GM08714 (cell line): ENCODE data around the gene ERN1.

ENCODE experiments used
- H3K4me3 ChIP-seq: fragments of 200-500 bp; sonication (Bioruptor generic); 2 replicates; pipeline ENCODE4 v1.5.1; 2014; ENCODE audit warnings: mild to moderate bottlenecking, low read length, inconsistent platforms
- ZNF274 ChIP-seq: IDR thresholded peaks from 2 replicates; pipeline ENCODE4 v1.6.1; 2012; ENCODE audit warnings: mild to moderate bottlenecking, low read depth, low read length

ERN1 gene

GRCh38 chr17:64065161-64065560 lies 64.8 kb downstream of the ERN1 start:
- no peak overlapping the region for H3K4me3 ChIP-seq

GRCh38 chr17:64064331-64064730 lies 65.6 kb downstream of the ERN1 start:
- TF ChIP-seq ZNF274, result no peak
- no peak overlapping the region for H3K4me3 ChIP-seq

More at GRCh38 chr17:64065161-64065560, 64.8 kb downstream of the ERN1 start:
- no peak for TF ChIP-seq ZNF274

- H3K4me3 ChIP-seq, result no peak overlapping the region
- TF ChIP-seq ZNF274, result no peak
These were observed 66.1 kb downstream of the ERN1 start for GRCh38 chr17:64063766-64064224.

DNA sequence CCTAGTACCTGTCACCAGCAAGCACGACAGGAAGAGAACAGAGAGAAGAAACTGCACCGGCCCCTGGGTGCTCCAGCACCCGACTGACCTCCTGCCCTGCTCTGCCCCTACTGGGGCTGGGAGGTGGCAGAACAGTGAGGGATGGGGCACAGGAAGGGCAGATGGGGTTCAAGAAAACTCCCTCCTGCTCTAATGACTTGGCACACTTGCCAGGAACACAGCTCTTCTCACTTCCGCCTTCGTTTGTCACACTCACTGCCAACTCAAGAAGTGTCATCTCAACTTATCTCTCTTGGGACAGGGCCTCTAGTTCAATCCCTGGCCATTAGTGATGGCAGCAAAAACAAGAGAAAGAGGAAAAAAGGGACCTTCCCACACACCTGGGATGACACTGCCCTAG lies 66.9 kb downstream of the ERN1 start:
- TF ChIP-seq ZNF274, result no peak
- no peak overlapping the region for H3K4me3 ChIP-seq

DNA sequence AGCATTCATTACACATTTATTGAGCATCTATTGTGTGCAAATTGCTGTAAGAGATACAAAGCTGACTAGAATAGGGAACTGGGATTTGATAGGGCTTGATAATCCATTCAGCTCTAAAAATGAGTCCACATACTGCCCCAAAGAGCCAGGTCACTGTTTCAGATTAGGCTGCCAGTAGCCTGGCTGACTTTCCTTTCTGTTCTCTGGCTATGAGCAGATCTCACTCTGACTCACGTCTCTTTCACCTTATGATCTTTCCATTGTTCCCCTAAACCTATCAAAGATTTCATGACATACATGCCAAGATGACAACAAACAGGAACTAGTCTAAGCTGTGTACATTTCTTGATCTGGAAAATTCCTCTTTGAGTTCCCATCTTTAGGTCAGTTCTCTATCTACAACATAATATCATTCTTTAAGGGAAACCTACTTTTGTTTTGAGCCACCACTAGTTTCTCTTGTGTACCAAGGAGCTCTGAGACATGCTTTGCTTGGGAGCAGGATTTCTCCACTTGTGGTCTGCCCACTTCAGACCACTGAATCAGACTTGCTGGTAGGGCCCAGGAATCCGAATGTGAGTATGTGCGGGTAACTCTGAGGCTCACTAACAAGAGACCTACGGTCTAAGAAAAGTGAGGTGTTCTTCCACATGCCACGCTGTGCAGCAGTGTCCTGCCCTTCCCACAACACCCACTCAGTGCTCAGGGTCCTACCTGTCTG lies 68.6 kb downstream of the ERN1 start:
- no peak overlapping the region for H3K4me3 ChIP-seq
- no peak for TF ChIP-seq ZNF274

GRCh38 chr17:64060331-64060730 lies 69.6 kb downstream of the ERN1 start:
- H3K4me3 ChIP-seq, result no peak overlapping the region
- no peak for TF ChIP-seq ZNF274

GRCh38 chr17:64059756-64060155 lies 70.2 kb downstream of the ERN1 start:
- no peak for TF ChIP-seq ZNF274

GRCh38 chr17:64058621-64059020 lies 71.3 kb downstream of the ERN1 start:
- H3K4me3 ChIP-seq, result no peak overlapping the region
- TF ChIP-seq ZNF274, result no peak

More at GRCh38 chr17:64059756-64060155, 70.2 kb downstream of the ERN1 start:
- no peak overlapping the region for H3K4me3 ChIP-seq

DNA sequence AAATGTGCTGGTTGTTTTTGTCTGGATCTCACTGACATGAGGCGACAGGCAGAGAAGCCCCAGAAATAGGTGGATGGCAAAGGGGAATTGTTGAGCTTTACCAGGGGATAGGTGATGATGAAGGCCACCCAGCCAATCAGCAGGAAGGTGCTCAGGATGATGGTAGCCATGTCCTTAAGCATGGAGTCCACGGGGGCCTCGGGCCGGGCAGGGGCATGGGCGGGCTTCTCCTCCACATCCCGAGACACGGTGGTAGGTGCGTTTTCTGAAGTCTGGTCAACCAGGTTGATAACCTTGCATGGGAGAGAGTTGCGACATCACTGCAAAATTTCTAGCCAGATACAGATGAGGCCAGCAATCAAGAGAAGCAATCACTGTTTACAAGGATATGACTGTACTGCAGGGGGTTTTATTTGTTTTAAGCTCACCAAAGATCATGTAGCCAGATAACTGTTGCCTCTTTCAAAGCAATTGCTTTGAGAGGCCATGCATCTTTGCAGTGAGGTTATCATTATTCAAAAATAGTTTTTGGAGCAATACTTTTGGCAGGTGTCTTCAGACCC lies 72.2 kb downstream of the ERN1 start:
- H3K4me3 ChIP-seq, result no peak overlapping the region
- no peak for TF ChIP-seq ZNF274

- H3K4me3 ChIP-seq, result no peak overlapping the region
- no peak for TF ChIP-seq ZNF274
These were observed 73.5 kb downstream of the ERN1 start for GRCh38 chr17:64056269-64057005.

DNA sequence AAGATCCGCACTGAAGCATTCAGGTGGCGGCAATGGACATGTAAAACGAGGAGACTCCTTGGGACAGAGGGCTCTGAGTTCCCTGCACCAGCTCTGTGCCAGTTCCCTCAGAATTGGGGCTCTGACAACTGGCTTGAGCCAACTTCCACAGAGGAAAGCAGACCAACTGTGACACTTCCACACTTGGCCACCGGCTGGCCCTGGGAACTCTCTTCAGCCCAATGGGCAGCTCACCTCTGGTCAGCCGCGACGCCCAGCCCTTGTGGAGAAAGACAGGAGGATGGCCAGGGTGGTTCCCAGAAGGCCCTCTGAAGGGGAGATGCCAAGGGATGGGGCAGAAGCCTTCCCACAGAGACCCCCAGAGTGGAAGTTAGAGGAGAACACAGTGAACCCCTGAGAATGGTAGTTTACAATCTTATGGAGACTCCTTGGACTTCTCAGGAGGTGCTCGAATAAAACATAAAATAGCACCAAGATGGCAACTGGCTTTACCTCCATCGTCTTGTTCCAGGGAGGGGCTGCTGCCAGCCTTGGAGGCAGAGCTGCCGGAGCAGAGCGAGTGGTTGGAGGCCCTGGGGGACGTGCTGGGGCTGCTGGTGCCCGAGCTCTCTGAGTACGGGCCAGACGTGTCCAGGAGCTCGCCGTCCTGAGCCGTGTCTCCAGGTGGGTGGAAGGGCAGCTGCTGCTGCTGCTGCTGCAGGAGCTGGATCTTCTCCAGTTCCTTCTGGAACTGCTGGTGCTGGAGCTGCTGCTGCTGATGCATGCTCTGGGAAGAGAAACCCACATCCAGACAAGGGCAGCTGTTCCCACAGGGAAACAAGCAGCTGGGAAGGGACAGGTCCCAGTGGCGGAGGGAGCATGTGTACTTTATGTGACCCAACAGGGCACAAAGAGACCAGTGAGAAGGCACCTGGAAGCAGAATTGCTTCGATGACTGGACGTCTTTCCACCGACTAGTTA lies 74.5 kb downstream of the ERN1 start:
- no peak overlapping the region for H3K4me3 ChIP-seq
- TF ChIP-seq ZNF274, result no peak

- no peak for TF ChIP-seq ZNF274
- no peak overlapping the region for H3K4me3 ChIP-seq
These were observed 75.6 kb downstream of the ERN1 start for GRCh38 chr17:64054304-64054703.

- H3K4me3 ChIP-seq, result no peak overlapping the region
- no peak for TF ChIP-seq ZNF274
These were observed 76.8 kb downstream of the ERN1 start for GRCh38 chr17:64053101-64053500.

DNA sequence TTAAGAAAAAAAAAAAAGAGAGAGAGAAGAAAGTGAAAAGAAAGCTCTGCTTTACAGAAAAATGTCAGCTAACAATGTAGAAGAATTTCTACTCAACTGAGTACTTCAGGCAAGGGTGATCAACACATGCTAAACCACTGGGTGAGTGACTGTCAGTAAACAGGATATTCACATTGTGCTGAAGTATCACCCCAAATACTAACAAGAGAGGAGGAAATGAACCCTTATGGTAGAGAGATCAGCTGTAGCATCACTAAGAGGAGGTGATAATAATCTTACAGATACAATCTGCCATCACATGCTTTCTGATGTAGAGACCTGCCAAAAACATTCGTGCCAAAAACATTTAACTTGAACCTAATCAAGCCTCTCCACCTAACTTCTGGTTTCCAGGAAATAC lies 78.8 kb downstream of the ERN1 start:
- H3K4me3 ChIP-seq, result no peak overlapping the region
- no peak for TF ChIP-seq ZNF274
